ENCODE measurements around the gene SH2D5.

Gene SH2D5

DNA sequence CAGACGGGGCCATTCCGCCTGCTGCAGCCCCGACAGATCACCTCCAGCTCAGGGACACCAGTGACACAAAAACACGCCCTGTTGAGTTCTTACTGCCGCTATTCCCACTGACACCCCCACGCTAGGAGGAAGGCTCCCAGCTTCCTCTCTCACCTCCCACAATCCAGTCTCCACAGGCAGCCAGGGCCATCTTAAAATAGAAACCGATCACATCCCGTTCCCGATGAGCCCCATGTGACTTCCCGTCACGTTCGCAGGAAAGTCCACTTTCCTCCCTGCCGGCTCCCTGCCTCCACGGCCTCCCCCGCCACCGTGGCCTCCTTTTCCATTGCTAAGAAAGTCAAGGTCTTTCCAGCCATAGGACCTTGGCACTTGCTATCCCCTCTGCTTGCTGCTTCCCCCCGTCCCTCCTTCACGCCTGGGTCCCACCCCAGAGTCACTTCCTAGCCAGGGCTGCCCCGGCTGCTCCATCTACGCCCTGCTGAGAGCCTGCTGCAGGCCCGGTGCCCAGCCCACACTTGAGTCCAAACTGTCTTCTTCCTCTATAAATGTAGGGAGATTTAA, 47.3 kb downstream of the SH2D5 start:
- TF ChIP-seq SPI1 (IDR thresholded peaks at IDR 0.05; ENCODE audit: borderline replicate concordance, low read depth) (no peak), POLR2AphosphoS5 (IDR thresholded peaks at IDR 0.05; ENCODE audit: low read depth) (no peak), GABPA (IDR thresholded peaks at IDR 0.05; ENCODE audit: low read depth) (no peak)
- TF ChIP-seq, protein P1, sequence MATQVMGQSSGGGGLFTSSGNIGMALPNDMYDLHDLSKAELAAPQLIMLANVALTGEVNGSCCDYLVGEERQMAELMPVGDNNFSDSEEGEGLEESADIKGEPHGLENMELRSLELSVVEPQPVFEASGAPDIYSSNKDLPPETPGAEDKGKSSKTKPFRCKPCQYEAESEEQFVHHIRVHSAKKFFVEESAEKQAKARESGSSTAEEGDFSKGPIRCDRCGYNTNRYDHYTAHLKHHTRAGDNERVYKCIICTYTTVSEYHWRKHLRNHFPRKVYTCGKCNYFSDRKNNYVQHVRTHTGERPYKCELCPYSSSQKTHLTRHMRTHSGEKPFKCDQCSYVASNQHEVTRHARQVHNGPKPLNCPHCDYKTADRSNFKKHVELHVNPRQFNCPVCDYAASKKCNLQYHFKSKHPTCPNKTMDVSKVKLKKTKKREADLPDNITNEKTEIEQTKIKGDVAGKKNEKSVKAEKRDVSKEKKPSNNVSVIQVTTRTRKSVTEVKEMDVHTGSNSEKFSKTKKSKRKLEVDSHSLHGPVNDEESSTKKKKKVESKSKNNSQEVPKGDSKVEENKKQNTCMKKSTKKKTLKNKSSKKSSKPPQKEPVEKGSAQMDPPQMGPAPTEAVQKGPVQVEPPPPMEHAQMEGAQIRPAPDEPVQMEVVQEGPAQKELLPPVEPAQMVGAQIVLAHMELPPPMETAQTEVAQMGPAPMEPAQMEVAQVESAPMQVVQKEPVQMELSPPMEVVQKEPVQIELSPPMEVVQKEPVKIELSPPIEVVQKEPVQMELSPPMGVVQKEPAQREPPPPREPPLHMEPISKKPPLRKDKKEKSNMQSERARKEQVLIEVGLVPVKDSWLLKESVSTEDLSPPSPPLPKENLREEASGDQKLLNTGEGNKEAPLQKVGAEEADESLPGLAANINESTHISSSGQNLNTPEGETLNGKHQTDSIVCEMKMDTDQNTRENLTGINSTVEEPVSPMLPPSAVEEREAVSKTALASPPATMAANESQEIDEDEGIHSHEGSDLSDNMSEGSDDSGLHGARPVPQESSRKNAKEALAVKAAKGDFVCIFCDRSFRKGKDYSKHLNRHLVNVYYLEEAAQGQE (IDR thresholded peaks at IDR 0.05; ENCODE audit: insufficient replicate concordance, low read depth) = no peak
- TF ChIP-seq, protein P2, sequence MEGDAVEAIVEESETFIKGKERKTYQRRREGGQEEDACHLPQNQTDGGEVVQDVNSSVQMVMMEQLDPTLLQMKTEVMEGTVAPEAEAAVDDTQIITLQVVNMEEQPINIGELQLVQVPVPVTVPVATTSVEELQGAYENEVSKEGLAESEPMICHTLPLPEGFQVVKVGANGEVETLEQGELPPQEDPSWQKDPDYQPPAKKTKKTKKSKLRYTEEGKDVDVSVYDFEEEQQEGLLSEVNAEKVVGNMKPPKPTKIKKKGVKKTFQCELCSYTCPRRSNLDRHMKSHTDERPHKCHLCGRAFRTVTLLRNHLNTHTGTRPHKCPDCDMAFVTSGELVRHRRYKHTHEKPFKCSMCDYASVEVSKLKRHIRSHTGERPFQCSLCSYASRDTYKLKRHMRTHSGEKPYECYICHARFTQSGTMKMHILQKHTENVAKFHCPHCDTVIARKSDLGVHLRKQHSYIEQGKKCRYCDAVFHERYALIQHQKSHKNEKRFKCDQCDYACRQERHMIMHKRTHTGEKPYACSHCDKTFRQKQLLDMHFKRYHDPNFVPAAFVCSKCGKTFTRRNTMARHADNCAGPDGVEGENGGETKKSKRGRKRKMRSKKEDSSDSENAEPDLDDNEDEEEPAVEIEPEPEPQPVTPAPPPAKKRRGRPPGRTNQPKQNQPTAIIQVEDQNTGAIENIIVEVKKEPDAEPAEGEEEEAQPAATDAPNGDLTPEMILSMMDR (IDR thresholded peaks at IDR 0.05; ENCODE audit: insufficient read depth, low read length) = no peak
- Histone ChIP-seq H3K27me3 (ENCODE audit: insufficient read depth, poor library complexity, severe bottlenecking) (no peaks in the 10 kb centered on the region), H3K4me3 (replicated peaks; ENCODE audit: insufficient read depth, low read length) (no peak overlapping the region), H3K27ac (replicated peaks) (no peak overlapping the region)
- no peak for DNase-seq (ENCODE audit: low read depth in 1 of 2, low spot score in 1 of 2)

- no peak for DNase-seq (ENCODE audit: low read depth in 1 of 2, low spot score in 1 of 2)
- Histone ChIP-seq H3K27me3 (ENCODE audit: insufficient read depth, poor library complexity, severe bottlenecking) (no peaks in the 10 kb centered on the region), H3K27ac (replicated peaks) (no peak overlapping the region), H3K4me3 (replicated peaks; ENCODE audit: insufficient read depth, low read length) (no peak overlapping the region)
- no peak for TF ChIP-seq POLR2AphosphoS5 (IDR thresholded peaks at IDR 0.05; ENCODE audit: low read depth)
- TF ChIP-seq, protein P1 (IDR thresholded peaks at IDR 0.05; ENCODE audit: insufficient replicate concordance, low read depth) = no peak
- no peak for TF ChIP-seq GABPA (IDR thresholded peaks at IDR 0.05; ENCODE audit: low read depth)
- TF ChIP-seq SPI1 (IDR thresholded peaks at IDR 0.05; ENCODE audit: borderline replicate concordance, low read depth) = no peak
- TF ChIP-seq, protein P2 (IDR thresholded peaks at IDR 0.05; ENCODE audit: insufficient read depth, low read length) = no peak
These were observed 47.9 kb downstream of the SH2D5 start for GRCh38 chr1:20684651-20685050.

DNA sequence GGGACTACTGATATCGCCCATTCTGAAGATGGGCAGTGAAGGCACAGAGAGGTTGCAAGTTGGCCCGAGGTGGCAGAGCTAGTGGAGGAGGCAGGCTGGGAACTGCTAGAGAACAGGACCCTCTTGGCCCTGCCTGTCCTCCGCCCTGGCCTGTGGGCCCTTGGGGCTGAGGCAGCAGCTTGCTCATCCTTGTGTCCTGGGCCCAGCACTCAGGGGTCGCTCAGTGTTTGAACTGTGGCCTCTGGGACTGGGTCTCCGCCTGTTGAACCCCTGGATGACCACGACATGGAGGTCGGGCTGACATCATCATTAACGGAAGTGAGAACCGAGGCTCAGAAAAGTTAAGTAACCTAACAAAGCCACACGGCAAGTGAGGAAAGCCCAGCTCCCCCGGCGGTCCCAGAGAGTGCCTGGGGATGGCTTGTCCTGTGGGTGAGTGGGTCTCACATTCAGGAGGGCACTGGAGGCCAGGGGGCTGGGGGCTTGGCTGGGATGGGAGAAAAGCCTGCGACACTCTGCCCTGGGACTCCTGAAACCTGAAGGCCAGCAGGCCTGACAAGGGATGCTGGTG, 48.4 kb downstream of the SH2D5 start:
- DNase-seq (ENCODE audit: low read depth in 1 of 2, low spot score in 1 of 2) = no peak
- Histone ChIP-seq H3K27ac (replicated peaks) (no peak overlapping the region), H3K27me3 (ENCODE audit: insufficient read depth, poor library complexity, severe bottlenecking) (no peaks in the 10 kb centered on the region), H3K4me3 (replicated peaks; ENCODE audit: insufficient read depth, low read length) (no peak overlapping the region)
- TF ChIP-seq SPI1 (IDR thresholded peaks at IDR 0.05; ENCODE audit: borderline replicate concordance, low read depth) (no peak), GABPA (IDR thresholded peaks at IDR 0.05; ENCODE audit: low read depth) (no peak), POLR2AphosphoS5 (IDR thresholded peaks at IDR 0.05; ENCODE audit: low read depth) (no peak)
- TF ChIP-seq, protein P2 (IDR thresholded peaks at IDR 0.05; ENCODE audit: insufficient read depth, low read length) = no peak
- TF ChIP-seq, protein P1 (IDR thresholded peaks at IDR 0.05; ENCODE audit: insufficient replicate concordance, low read depth) = no peak
